Epithelial cell of esophagus (primary cell): ENCODE results near the gene CEACAM21.
A peak's percentile ranks its signal among the peaks of the same experiment; 100 is the strongest.

Source experiments
- DNase-seq: peaks from one replicate; pipeline ENCODE4 v3.0.0; 2010; ENCODE audit warnings: low read depth
- H3K4me3 ChIP-seq: 2 replicates; pipeline ENCODE4 v1.5.1; 2011; ENCODE audit warnings: mild to moderate bottlenecking, low read length, control low read depth
- TF ChIP-seq, protein P1 (sequence below): IDR thresholded peaks from 2 replicates; pipeline ENCODE4 v1.5.1; 2011; ENCODE audit warnings: low read depth, mild to moderate bottlenecking, low read length, control low read depth, inconsistent platforms; ENCODE audit not compliant: insufficient read depth; ENCODE audit errors: missing control alignments

Gene CEACAM21

DNA sequence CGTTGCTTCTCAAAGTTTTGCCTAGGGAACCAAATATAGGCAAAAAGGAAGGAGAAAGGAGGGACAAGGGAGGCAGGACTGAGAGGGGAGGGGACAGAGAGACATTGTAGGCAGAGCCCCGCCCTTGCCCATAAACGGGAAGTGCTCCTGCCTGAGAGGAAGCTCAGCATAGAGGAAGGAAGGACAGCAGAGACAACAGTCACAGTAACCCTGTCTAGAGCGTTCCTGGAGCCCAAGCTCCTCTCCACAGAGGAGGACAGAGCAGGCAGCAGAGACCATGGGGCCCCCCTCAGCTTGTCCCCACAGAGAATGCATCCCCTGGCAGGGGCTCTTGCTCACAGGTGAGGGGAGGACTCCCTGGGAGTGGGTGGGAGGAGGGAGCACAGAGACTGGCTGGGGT lies at the start of gene CEACAM21:
TSS of gene CEACAM21 (plus strand) at position 169 of the 400 bp plus-strand sequence. CDS start at position 278, 109 bp downstream.
- TF ChIP-seq, protein P1, sequence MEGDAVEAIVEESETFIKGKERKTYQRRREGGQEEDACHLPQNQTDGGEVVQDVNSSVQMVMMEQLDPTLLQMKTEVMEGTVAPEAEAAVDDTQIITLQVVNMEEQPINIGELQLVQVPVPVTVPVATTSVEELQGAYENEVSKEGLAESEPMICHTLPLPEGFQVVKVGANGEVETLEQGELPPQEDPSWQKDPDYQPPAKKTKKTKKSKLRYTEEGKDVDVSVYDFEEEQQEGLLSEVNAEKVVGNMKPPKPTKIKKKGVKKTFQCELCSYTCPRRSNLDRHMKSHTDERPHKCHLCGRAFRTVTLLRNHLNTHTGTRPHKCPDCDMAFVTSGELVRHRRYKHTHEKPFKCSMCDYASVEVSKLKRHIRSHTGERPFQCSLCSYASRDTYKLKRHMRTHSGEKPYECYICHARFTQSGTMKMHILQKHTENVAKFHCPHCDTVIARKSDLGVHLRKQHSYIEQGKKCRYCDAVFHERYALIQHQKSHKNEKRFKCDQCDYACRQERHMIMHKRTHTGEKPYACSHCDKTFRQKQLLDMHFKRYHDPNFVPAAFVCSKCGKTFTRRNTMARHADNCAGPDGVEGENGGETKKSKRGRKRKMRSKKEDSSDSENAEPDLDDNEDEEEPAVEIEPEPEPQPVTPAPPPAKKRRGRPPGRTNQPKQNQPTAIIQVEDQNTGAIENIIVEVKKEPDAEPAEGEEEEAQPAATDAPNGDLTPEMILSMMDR: no peak
- no peak within 1 kb of the TSS for H3K4me3 ChIP-seq
- no peak for DNase-seq

DNA sequence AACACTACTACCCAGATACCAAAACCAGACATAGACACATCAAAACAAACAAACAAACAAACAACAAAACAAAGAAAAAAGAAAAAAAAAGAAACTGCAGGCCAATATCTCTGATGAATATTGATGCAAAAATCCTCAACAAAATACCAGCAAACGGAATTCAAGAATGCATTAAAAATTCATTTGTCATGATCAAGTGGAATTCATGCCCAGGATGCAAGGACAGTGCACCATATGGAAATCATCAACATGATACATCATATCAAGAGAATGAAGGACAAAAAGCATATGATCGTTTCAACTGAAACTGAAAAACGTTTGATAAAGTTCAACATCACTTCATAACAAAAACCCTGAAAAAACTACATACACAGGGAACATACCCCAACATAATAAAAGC lies 48.9 kb upstream of the CEACAM21 start:
- no peak for DNase-seq
- TF ChIP-seq, protein P1: no peak
- H3K4me3 ChIP-seq: no peak overlapping the region

DNA sequence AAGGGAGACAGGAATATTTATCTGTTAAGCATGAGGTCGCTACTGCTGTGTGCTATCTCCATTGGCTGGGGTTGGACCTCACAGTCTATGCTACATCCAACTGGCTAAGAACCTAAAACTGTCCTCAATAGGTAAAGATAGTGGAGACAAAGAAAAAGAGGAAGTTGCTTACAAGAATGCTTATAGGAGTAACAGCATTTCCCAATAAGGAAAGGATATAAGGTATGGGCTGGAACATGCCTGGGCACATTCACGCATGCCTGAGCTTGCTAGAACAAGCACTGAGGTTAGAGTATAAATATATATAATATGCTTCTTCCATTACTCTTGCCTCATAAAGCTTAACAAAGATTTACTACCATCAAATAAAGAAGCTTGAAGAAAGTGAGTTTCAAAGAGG lies 47.9 kb upstream of the CEACAM21 start:
- peak; percentile 68 for DNase-seq
- H3K4me3 ChIP-seq: no peak overlapping the region
- TF ChIP-seq, protein P1: no peak

DNA sequence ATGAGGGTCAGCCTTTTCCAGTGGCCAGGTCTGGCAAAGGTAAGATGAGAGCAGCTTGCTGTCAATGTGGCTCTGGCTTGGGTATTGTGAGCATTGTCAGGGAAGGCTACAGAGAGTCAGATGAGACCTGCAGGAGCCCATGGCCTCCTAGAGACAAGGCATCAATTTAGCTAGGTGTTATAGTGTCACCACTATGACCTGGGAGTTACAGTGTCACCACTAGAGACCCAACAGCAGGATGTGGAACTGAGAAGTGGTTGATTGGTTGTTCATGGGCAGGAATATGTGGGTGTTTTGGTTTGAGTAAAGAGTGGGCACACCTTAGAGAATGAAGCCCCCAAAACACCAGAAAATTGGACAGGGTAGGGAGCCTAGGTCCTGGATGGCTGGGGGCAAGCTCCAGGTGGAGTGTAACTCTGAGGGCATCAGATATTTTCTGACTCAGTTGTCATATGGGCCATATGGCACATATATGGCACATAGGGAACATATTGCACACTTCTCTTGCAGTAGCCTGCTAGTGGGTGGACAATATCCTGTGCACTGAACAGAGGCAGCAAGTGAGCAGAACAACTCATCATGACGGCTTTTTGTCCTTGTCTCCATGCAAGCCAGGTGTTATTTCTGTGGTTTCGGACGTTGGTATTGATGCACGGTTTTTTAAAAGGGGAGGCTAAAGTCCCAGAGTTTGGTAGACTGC lies 46.3 kb upstream of the CEACAM21 start:
- TF ChIP-seq, protein P1: no peak
- DNase-seq: no peak
- H3K4me3 ChIP-seq: no peak overlapping the region

DNA sequence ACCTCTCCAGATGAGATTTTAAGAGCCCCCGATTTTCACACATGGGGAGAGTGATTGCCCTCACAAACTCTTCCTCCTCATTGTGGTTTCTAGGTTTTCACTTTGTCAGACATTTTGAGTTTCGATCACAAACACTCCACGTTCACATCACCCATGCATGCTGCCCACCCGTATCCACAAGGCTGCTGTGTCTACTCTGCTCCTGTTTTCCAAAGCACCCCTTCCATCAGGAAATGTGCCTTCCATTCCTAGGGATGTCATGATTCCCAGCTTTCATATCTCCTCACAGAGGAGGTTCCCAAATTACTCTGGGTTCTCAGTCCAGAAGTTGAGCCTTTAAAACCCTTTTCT lies 45.8 kb upstream of the CEACAM21 start:
- TF ChIP-seq, protein P1: no peak

DNA sequence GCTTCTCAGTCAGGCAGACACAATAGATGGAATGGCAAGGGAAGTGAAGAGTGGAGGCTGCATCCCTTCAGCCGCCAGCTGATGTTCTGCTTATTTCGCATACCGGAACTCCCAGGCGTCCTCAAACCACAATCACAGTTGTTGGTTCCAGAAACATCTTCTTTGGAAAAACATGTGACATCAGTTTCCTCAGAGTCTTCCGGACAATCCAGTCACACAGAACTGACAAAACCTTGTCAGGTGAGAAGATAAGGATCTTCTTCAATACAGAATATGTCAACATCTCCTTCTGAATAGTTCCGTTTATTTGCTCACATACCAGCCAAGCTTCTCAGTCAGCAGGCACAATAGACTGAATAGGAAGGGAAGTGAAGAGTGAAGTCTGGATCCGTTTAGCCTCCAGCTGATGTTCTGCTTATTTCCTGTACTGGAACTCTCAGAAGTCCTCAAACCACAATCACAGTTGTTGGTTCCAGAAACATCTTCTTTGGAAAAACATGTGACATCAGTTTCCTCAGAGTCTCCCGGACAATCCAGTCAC lies 45.1 kb upstream of the CEACAM21 start:
- DNase-seq: no peak
- TF ChIP-seq, protein P1: no peak
- no peak overlapping the region for H3K4me3 ChIP-seq

More for the DNA sequence above, 45.8 kb upstream of the CEACAM21 start:
- no peak for DNase-seq
- H3K4me3 ChIP-seq: no peak overlapping the region
